OCI-LY7 (cell line): ENCODE results near the gene ZBTB20.

ENCODE experiments used
- EZH2phosphoT487 ChIP-seq: fragments of 200-600 bp; sonication (generic); IDR thresholded peaks from 2 replicates; pipeline ENCODE4 v1.6.1; 2018; ENCODE audit warnings: low read depth, borderline replicate concordance, mild to moderate bottlenecking, mixed run types, antibody characterized with exemption, low read length, moderate library complexity, mixed read lengths
- TF ChIP-seq, protein P1 (sequence below): fragments of 200-600 bp; sonication (generic); conservative IDR thresholded peaks from 2 replicates; pipeline ENCODE4 v1.5.1; 2014; ENCODE audit warnings: mild to moderate bottlenecking, antibody characterized with exemption, low read length, moderate library complexity, mixed read lengths

DNA sequence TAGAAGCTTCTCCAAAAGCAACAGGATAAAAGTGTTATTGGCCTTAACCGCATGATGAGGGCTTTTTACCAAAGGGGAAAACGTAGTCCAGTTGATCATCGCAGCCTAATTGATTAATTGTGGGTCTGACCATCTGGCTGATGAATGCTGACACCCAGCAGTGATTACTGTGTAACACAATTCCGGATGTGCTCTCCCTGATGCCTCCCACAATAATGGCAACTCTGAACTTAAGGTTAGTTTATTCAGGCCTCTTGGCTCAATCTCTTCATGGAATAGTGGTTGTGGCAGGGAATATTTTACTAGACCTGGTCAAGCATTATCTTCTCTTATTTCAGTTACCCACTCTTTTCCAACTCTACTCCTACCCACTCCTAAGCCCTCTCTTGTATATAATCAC, 520.3 kb downstream of the ZBTB20 start:
- TF ChIP-seq, protein P1, sequence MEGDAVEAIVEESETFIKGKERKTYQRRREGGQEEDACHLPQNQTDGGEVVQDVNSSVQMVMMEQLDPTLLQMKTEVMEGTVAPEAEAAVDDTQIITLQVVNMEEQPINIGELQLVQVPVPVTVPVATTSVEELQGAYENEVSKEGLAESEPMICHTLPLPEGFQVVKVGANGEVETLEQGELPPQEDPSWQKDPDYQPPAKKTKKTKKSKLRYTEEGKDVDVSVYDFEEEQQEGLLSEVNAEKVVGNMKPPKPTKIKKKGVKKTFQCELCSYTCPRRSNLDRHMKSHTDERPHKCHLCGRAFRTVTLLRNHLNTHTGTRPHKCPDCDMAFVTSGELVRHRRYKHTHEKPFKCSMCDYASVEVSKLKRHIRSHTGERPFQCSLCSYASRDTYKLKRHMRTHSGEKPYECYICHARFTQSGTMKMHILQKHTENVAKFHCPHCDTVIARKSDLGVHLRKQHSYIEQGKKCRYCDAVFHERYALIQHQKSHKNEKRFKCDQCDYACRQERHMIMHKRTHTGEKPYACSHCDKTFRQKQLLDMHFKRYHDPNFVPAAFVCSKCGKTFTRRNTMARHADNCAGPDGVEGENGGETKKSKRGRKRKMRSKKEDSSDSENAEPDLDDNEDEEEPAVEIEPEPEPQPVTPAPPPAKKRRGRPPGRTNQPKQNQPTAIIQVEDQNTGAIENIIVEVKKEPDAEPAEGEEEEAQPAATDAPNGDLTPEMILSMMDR: no peak
- no peak for TF ChIP-seq EZH2phosphoT487
